HEK293 (cell line): Measurements from ENCODE around the gene TEDC2.

Experiments
- FEZF1 ChIP-seq: fragments of 450-650 bp; formaldehyde crosslinking; IDR thresholded peaks from 2 replicates; pipeline ENCODE4 v1.5.1; 2016; ENCODE audit warnings: missing biosample characterization, missing genetic modification characterization
- GFI1B ChIP-seq: fragments of 450-650 bp; formaldehyde crosslinking; IDR thresholded peaks from 2 replicates; pipeline ENCODE4 v1.5.1; 2016; ENCODE audit warnings: missing biosample characterization, missing genetic modification characterization
- KLF10 ChIP-seq: fragments of 450-650 bp; IDR thresholded peaks from 2 replicates; pipeline ENCODE4 v1.5.1; 2018; ENCODE audit warnings: missing biosample characterization, mild to moderate bottlenecking, missing genetic modification characterization
- KLF16 ChIP-seq: fragments of 450-650 bp; formaldehyde crosslinking; IDR thresholded peaks from 2 replicates; pipeline ENCODE4 v1.5.1; 2017; ENCODE audit warnings: missing biosample characterization, missing genetic modification characterization
- KLF17 ChIP-seq: fragments of 450-650 bp; formaldehyde crosslinking; IDR thresholded peaks from 2 replicates; pipeline ENCODE4 v1.5.1; 2016; ENCODE audit warnings: missing biosample characterization, missing genetic modification characterization
- MEIS1 ChIP-seq: sonication (generic); formaldehyde crosslinking; IDR thresholded peaks from 2 replicates; pipeline ENCODE4 v1.8.1; 2022; ENCODE audit warnings: missing genetic modification reagents, mild to moderate bottlenecking, borderline replicate concordance
- MYNN ChIP-seq: fragments of 450-650 bp; formaldehyde crosslinking; IDR thresholded peaks from 2 replicates; pipeline ENCODE4 v1.5.1; 2016; ENCODE audit warnings: missing biosample characterization, missing genetic modification characterization, borderline replicate concordance
- PATZ1 ChIP-seq: fragments of 450-650 bp; formaldehyde crosslinking; IDR thresholded peaks from 2 replicates; pipeline ENCODE4 v1.5.1; 2016; ENCODE audit warnings: missing biosample characterization, missing genetic modification characterization
- TRIM28 ChIP-seq: IDR thresholded peaks from 2 replicates; pipeline ENCODE4 v1.6.1; 2011; ENCODE audit warnings: low read length, control low read depth, borderline replicate concordance
- WT1 ChIP-seq: fragments of 450-650 bp; formaldehyde crosslinking; IDR thresholded peaks from 2 replicates; pipeline ENCODE4 v1.5.1; 2016; ENCODE audit warnings: missing biosample characterization, missing genetic modification characterization
- YY2 ChIP-seq: fragments of 450-650 bp; formaldehyde crosslinking; IDR thresholded peaks from 2 replicates; pipeline ENCODE4 v1.5.1; 2016; ENCODE audit warnings: missing biosample characterization, missing genetic modification characterization
- ZNF10 ChIP-seq: fragments of 450-650 bp; formaldehyde crosslinking; IDR thresholded peaks from 2 replicates; pipeline ENCODE4 v1.5.1; 2017; ENCODE audit warnings: missing biosample characterization, missing genetic modification characterization
- ZNF132 ChIP-seq: fragments of 450-650 bp; formaldehyde crosslinking; IDR thresholded peaks from 2 replicates; pipeline ENCODE4 v1.5.1; 2017; ENCODE audit warnings: missing biosample characterization, missing genetic modification characterization, borderline replicate concordance
- ZNF146 ChIP-seq: fragments of 450-650 bp; formaldehyde crosslinking; IDR thresholded peaks from 2 replicates; pipeline ENCODE4 v1.5.1; 2016; ENCODE audit warnings: missing biosample characterization, missing genetic modification characterization
- ZNF184 ChIP-seq: fragments of 450-650 bp; IDR thresholded peaks from 2 replicates; pipeline ENCODE4 v1.5.1; 2018; ENCODE audit warnings: missing biosample characterization, mild to moderate bottlenecking, missing genetic modification characterization
- ZNF24 ChIP-seq: fragments of 450-650 bp; formaldehyde crosslinking; IDR thresholded peaks from 2 replicates; pipeline ENCODE4 v1.5.1; 2016; ENCODE audit warnings: missing biosample characterization, missing genetic modification characterization
- ZNF354C ChIP-seq: fragments of 450-650 bp; formaldehyde crosslinking; IDR thresholded peaks from 2 replicates; pipeline ENCODE4 v1.5.1; 2016; ENCODE audit warnings: missing biosample characterization, missing genetic modification characterization, low read depth, borderline replicate concordance
- ZNF391 ChIP-seq: fragments of 450-650 bp; formaldehyde crosslinking; IDR thresholded peaks from 2 replicates; pipeline ENCODE4 v1.5.1; 2016; ENCODE audit warnings: low read depth, missing biosample characterization, missing genetic modification characterization, borderline replicate concordance
- ZNF416 ChIP-seq: fragments of 450-650 bp; formaldehyde crosslinking; IDR thresholded peaks from 2 replicates; pipeline ENCODE4 v1.5.1; 2016; ENCODE audit warnings: missing biosample characterization, missing genetic modification characterization
- ZNF433 ChIP-seq: fragments of 450-650 bp; formaldehyde crosslinking; IDR thresholded peaks from 2 replicates; pipeline ENCODE4 v1.5.1; 2016; ENCODE audit warnings: missing biosample characterization, missing genetic modification characterization, low read depth
- ZNF449 ChIP-seq: fragments of 450-650 bp; formaldehyde crosslinking; IDR thresholded peaks from 2 replicates; pipeline ENCODE4 v1.5.1; 2017; ENCODE audit warnings: missing biosample characterization, mild to moderate bottlenecking, missing genetic modification characterization, moderate library complexity
- ZNF510 ChIP-seq: fragments of 450-650 bp; formaldehyde crosslinking; IDR thresholded peaks from 2 replicates; pipeline ENCODE4 v1.5.1; 2018; ENCODE audit warnings: mild to moderate bottlenecking, missing genetic modification characterization, missing biosample characterization; ENCODE audit not compliant: insufficient replicate concordance
- ZNF514 ChIP-seq: fragments of 450-650 bp; formaldehyde crosslinking; IDR thresholded peaks from 2 replicates; pipeline ENCODE4 v1.5.1; 2016; ENCODE audit warnings: missing biosample characterization, missing genetic modification characterization
- ZNF555 ChIP-seq: fragments of 450-650 bp; formaldehyde crosslinking; conservative IDR thresholded peaks from 2 replicates; pipeline ENCODE4 v1.5.1; 2017; ENCODE audit warnings: missing biosample characterization, mild to moderate bottlenecking, missing genetic modification characterization, inconsistent platforms
- ZNF558 ChIP-seq: fragments of 450-650 bp; formaldehyde crosslinking; IDR thresholded peaks from 2 replicates; pipeline ENCODE4 v1.5.1; 2016; ENCODE audit warnings: missing biosample characterization, missing genetic modification characterization
- ZNF561 ChIP-seq: fragments of 450-650 bp; IDR thresholded peaks from 2 replicates; pipeline ENCODE4 v1.5.1; 2018; ENCODE audit warnings: missing biosample characterization, missing genetic modification characterization, borderline replicate concordance
- ZNF585B ChIP-seq: fragments of 450-650 bp; formaldehyde crosslinking; IDR thresholded peaks from 2 replicates; pipeline ENCODE4 v1.5.1; 2016; ENCODE audit warnings: missing biosample characterization, missing genetic modification characterization
- ZNF624 ChIP-seq: fragments of 450-650 bp; formaldehyde crosslinking; IDR thresholded peaks from 2 replicates; pipeline ENCODE4 v1.5.1; 2017; ENCODE audit warnings: missing biosample characterization, missing genetic modification characterization
- ZNF654 ChIP-seq: fragments of 450-650 bp; formaldehyde crosslinking; IDR thresholded peaks from 2 replicates; pipeline ENCODE4 v1.5.1; 2016; ENCODE audit warnings: low read depth, missing biosample characterization, missing genetic modification characterization
- ZNF677 ChIP-seq: fragments of 450-650 bp; IDR thresholded peaks from 2 replicates; pipeline ENCODE4 v1.5.0; 2018; ENCODE audit warnings: missing biosample characterization, mild to moderate bottlenecking, missing genetic modification characterization, moderate library complexity
- ZNF692 ChIP-seq: fragments of 450-650 bp; formaldehyde crosslinking; IDR thresholded peaks from 2 replicates; pipeline ENCODE4 v1.5.1; 2016; ENCODE audit warnings: missing biosample characterization, missing genetic modification characterization
- ZNF785 ChIP-seq: fragments of 450-650 bp; formaldehyde crosslinking; IDR thresholded peaks from 2 replicates; pipeline ENCODE4 v1.5.1; 2016; ENCODE audit warnings: missing biosample characterization, missing genetic modification characterization
- ZNF792 ChIP-seq: fragments of 450-650 bp; formaldehyde crosslinking; IDR thresholded peaks from 2 replicates; pipeline ENCODE4 v1.5.1; 2016; ENCODE audit warnings: missing biosample characterization, missing genetic modification characterization
- ZSCAN18 ChIP-seq: fragments of 450-650 bp; formaldehyde crosslinking; IDR thresholded peaks from 2 replicates; pipeline ENCODE4 v1.5.1; 2016; ENCODE audit warnings: missing biosample characterization, missing genetic modification characterization

TEDC2 gene

GRCh38 chr16:2475413-2476344 lies 15.8 kb downstream of the TEDC2 start (continued):
- TF ChIP-seq FEZF1 (tag by site-specific recombination) (no peak), ZNF561 (tag by site-specific recombination) (no peak), ZNF24 (tag by site-specific recombination) (no peak), KLF16 (tag by site-specific recombination) (no peak), ZNF677 (tag by site-specific recombination) (no peak), YY2 (no peak), ZNF449 (tag by site-specific recombination) (no peak), ZNF558 (tag by site-specific recombination) (no peak), ZNF433 (tag by site-specific recombination) (no peak), KLF10 (no peak), ZSCAN18 (tag by site-specific recombination) (no peak), ZNF391 (tag by site-specific recombination) (no peak), ZNF785 (tag by site-specific recombination) (no peak), ZNF132 (no peak), GFI1B (tag by site-specific recombination) (no peak), ZNF585B (tag by site-specific recombination) (no peak), ZNF555 (no peak), ZNF654 (no peak), ZNF146 (tag by site-specific recombination) (no peak), ZNF184 (tag by site-specific recombination) (no peak), MYNN (no peak), MEIS1 (no peak), ZNF624 (no peak), WT1 (no peak), ZNF510 (tag by site-specific recombination) (no peak), PATZ1 (peak; percentile 77), TRIM28 (no peak), ZNF792 (tag by site-specific recombination) (no peak), ZNF692 (tag by site-specific recombination) (0 out of 2 replicates have a peak, but pooled peaks have one; percentile 30), ZNF10 (no peak), ZNF354C (tag by site-specific recombination) (no peak), ZNF514 (tag by site-specific recombination) (no peak), KLF17 (tag by site-specific recombination) (0 out of 2 replicates have a peak, but pooled peaks have one; percentile 40), ZNF416 (no peak)
